K562 (cell line): ENCODE data around the gene GGCT. TPM values are rescaled to one million over a fixed set of nuclear protein-coding genes. Genes with fewer than 3 reads are reported as not detected.

ENCODE experiments used
- ATAC-seq: fragments of 200-7000 bp; cut with Tn5 transposase; 3 replicates; pipeline ENCODE4 v1.9.1; 2020; ENCODE audit warnings: moderate library complexity
- BruUV-seq: library from RNA; stranded (reverse); fragments of 400-500 nt; replicated peaks from 2 replicates; lab custom pipeline; 2021; lab: Mats Ljungman, UMichigan
- CTCF ChIA-PET: fragments of 300-600 bp; formaldehyde crosslinking; extraction: SDS; loops from one replicate; lab custom pipeline; 2021; ENCODE audit warnings: low intra/inter-chr PET ratio; lab: Yijun Ruan, JAX
- POLR2A ChIA-PET: fragments of 300-600, 350-650 bp; sonication (Branson Sonifier 250); formaldehyde crosslinking; extraction: SDS; loops from one replicate; lab custom pipeline; 2021; ENCODE audit warnings: antibody characterized with exemption, inconsistent platforms; lab: Yijun Ruan, JAX
- DNase-seq, 4 experiments: peaks; one replicate each; pipeline versions ENCODE4 v3.0.0 to v3.0.0-alpha.2; 2011 to 2018; ENCODE audit warnings: low spot score in 3 of 4, mixed read lengths in 3 of 4; ENCODE audit errors: extremely low read depth in 1 of 4
- FAIRE-seq: peaks from 2 replicates; lab custom pipeline; 2011; peaks lifted over from hg19 to GRCh38; lab: Jason Lieb, UNC
- H2AFZ ChIP-seq: 2 replicates; pipeline ENCODE4 v1.6.0; 2011; ENCODE audit warnings: low read depth, low read length, control low read depth, inconsistent platforms
- H3K27ac ChIP-seq: fragments of 200-600 bp; 3 replicates; pipeline ENCODE4 v1.8.0; 2011; ENCODE audit warnings: low read depth, mild to moderate bottlenecking, control low read depth, inconsistent platforms, low read length, moderate library complexity, mixed read lengths; ENCODE audit errors: extremely low read depth
- H3K27me3 ChIP-seq, 2 experiments: fragments of 300-600 bp in 1 of 2; 2 replicates in 1 of 2; 3 replicates in 1 of 2; pipeline versions ENCODE4 v1.6.0 to v1.8.0; 2011; ENCODE audit warnings: inconsistent platforms in 2 of 2, low read length in 2 of 2, mild to moderate bottlenecking in 1 of 2, mixed read lengths in 1 of 2, moderate library complexity in 1 of 2; ENCODE audit not compliant: control insufficient read depth in 2 of 2, insufficient read depth in 2 of 2
- H3K36me3 ChIP-seq: fragments of 300-600 bp; 3 replicates; pipeline ENCODE4 v1.8.0; 2011; ENCODE audit warnings: mild to moderate bottlenecking, low read length, inconsistent platforms; ENCODE audit not compliant: control insufficient read depth, insufficient read depth
- H3K4me1 ChIP-seq, 2 experiments: fragments of 200-600 bp in 1 of 2; replicated peaks in 1 of 2; 2 replicates in 1 of 2; 3 replicates in 1 of 2; pipeline versions ENCODE4 v1.5.1 to v1.8.0; 2011; ENCODE audit warnings: inconsistent platforms in 2 of 2, low read length in 2 of 2, mild to moderate bottlenecking in 1 of 2, mixed read lengths in 1 of 2, moderate library complexity in 1 of 2; ENCODE audit not compliant: control insufficient read depth in 2 of 2, insufficient read depth in 2 of 2
- H3K4me2 ChIP-seq: 2 replicates; pipeline ENCODE4 v1.6.1; 2011; ENCODE audit warnings: low read length, control low read depth, inconsistent platforms, mixed read lengths; ENCODE audit not compliant: insufficient read depth
- H3K4me3 ChIP-seq: fragments of 200-600 bp; sonication (generic), shearing (Covaris generic); 2 replicates; pipeline ENCODE4 v1.5.1; 2016; ENCODE audit warnings: control low read depth, inconsistent platforms
- H3K79me2 ChIP-seq: fragments of 200-600 bp; 3 replicates; pipeline ENCODE4 v1.8.0; 2011; ENCODE audit warnings: low read length, inconsistent platforms; ENCODE audit not compliant: control insufficient read depth, insufficient read depth
- H3K9ac ChIP-seq, 2 experiments: 2 replicates each; pipeline versions ENCODE4 v1.6.0 to v1.6.1; 2011; ENCODE audit warnings: low read depth in 2 of 2, low read length in 2 of 2, control low read depth in 1 of 2, inconsistent platforms in 1 of 2, mild to moderate bottlenecking in 1 of 2, mixed read lengths in 1 of 2; ENCODE audit not compliant: insufficient read depth in 1 of 2
- H3K9me1 ChIP-seq: one replicate; pipeline ENCODE4 v1.6.0; 2011; ENCODE audit warnings: inconsistent platforms, mild to moderate bottlenecking, low read length, moderate library complexity; ENCODE audit not compliant: control insufficient read depth, insufficient read depth
- H3K9me3 ChIP-seq: replicated peaks from 2 replicates; pipeline ENCODE4 v1.5.1; 2011; ENCODE audit warnings: low read depth, low read length, inconsistent platforms; ENCODE audit not compliant: control insufficient read depth, insufficient read depth
- H4K20me1 ChIP-seq: replicated peaks from 2 replicates; pipeline ENCODE4 v1.6.1; 2011; ENCODE audit warnings: low read length, inconsistent platforms, mixed read lengths; ENCODE audit not compliant: control insufficient read depth, insufficient read depth
- ARID3A ChIP-seq: IDR thresholded peaks from 2 replicates; pipeline ENCODE4 v1.6.1; 2012; ENCODE audit warnings: low read depth, low read length, improper control_type of control experiment, borderline replicate concordance
- ATF7 ChIP-seq: fragments of 450-650 bp; IDR thresholded peaks from 2 replicates; pipeline ENCODE4 v1.7.1; 2014; ENCODE audit warnings: mild to moderate bottlenecking, moderate library complexity
- E2F6 ChIP-seq, 2 experiments: IDR thresholded peaks; 2 replicates each; pipeline ENCODE4 v1.6.1; 2011; ENCODE audit warnings: borderline replicate concordance in 1 of 2, control low read depth in 1 of 2, low read depth in 1 of 2, low read length in 1 of 2, mild to moderate bottlenecking in 1 of 2, mixed read lengths in 1 of 2, moderate library complexity in 1 of 2; ENCODE audit not compliant: insufficient read depth in 1 of 2, insufficient read length in 1 of 2, poor library complexity in 1 of 2, severe bottlenecking in 1 of 2; ENCODE audit errors: extremely low read depth in 1 of 2
- GTF2E2 ChIP-seq: fragments of 200-800 bp; sonication (Bioruptor generic); IDR thresholded peaks from 2 replicates; pipeline ENCODE4 v1.6.1; 2016; ENCODE audit warnings: missing genetic modification characterization, missing compliant biosample characterization
- MTA3 ChIP-seq: fragments of 450-650 bp; formaldehyde crosslinking; IDR thresholded peaks from 2 replicates; pipeline ENCODE4 v1.6.1; 2017; ENCODE audit warnings: mild to moderate bottlenecking, borderline replicate concordance
- NR1H2 ChIP-seq: sonication (generic); formaldehyde crosslinking; IDR thresholded peaks from 2 replicates; pipeline ENCODE4 v1.4.0; 2020; ENCODE audit warnings: mild to moderate bottlenecking, missing genetic modification reagents
- SAFB ChIP-seq: fragments of 200-400 bp; formaldehyde crosslinking; IDR thresholded peaks from 2 replicates; pipeline ENCODE4 v1.6.1; 2017; ENCODE audit warnings: low read depth, low read length, borderline replicate concordance
- SP1 ChIP-seq: sonication (generic); formaldehyde crosslinking; IDR thresholded peaks from 2 replicates; pipeline ENCODE4 v1.8.1; 2022; ENCODE audit warnings: mild to moderate bottlenecking, missing genetic modification reagents
- ZBTB34 ChIP-seq: fragments of 250-450 bp; sonication (Bioruptor Pico); IDR thresholded peaks from 2 replicates; pipeline ENCODE4 v1.8.0; 2021; ENCODE audit warnings: mild to moderate bottlenecking, moderate library complexity
- ZC3H8 ChIP-seq: fragments of 450-650 bp; IDR thresholded peaks from 2 replicates; pipeline ENCODE4 v1.6.1; 2017
- ZNF232 ChIP-seq: sonication (generic); formaldehyde crosslinking; IDR thresholded peaks from 2 replicates; pipeline ENCODE4 v1.8.0; 2022; ENCODE audit warnings: mild to moderate bottlenecking, missing genetic modification reagents
- WGBS: fragments of 100-300 bp; shearing (Covaris generic); methylation state at CpG from one replicate; pipeline ENCODE4 v1.1.6; 2016; ENCODE audit warnings: low coverage, mixed read lengths; ENCODE audit not compliant: insufficient coverage; ENCODE audit errors: missing lambda C conversion rate; 5-methylcytosine and 5-hydroxymethylcytosine counted together
- in situ Hi-C: fragments of 300-500 bp; cut with MboI; formaldehyde crosslinking; loops from 4 replicates; pipeline ENCODE4 v1.15.0; 2018; ENCODE audit warnings: inconsistent platforms, mixed read lengths
- intact Hi-C: fragments of 100-400 bp; cut with micrococcal nuclease; formaldehyde crosslinking; loops from 2 replicates; pipeline ENCODE4 v1.14.2; 2022
- polyA plus RNA-seq, 8 experiments: library from polyadenylated mRNA; depleted of rRNA in 4 of 8; stranded (reverse) in 5 of 8; unstranded in 3 of 8; fragments of >200 nt; fragmentation: Nextera tagmentation in 2 of 8; fragmentation: Illumina TruSeq in 1 of 8; extraction: Ambion mirVana in 2 of 8; extraction: Trizol in 1 of 8; gene quantifications; 2 replicates each; pipeline versions ENCODE4 v1.2.1 to v1.2.3, GENCODE V29; 2011 to 2014; ENCODE audit warnings: inconsistent platforms in 1 of 8, missing spikeins in 1 of 8
- total RNA-seq, 7 experiments: library from RNA; depleted of rRNA in 6 of 7; stranded (reverse); fragments of >200 nt in 6 of 7; fragmentation: Illumina TruSeq in 2 of 7; extraction: Trizol in 2 of 7; gene quantifications; 2 replicates each; pipeline versions ENCODE4 v1.2.1 to v1.2.3, GENCODE V29; 2011 to 2021; ENCODE audit warnings: low replicate concordance in 1 of 7

GGCT gene
- total and polyA plus RNA-seq, 9 of the 15 experiments (the other 6 are each of a cell fraction or from before 2014, with no cell fraction given) = 79.0 to 349 (median 136) TPM

- BruUV-seq = no TSS peak
- Histone ChIP-seq H3K27ac (no peak overlapping the region), H4K20me1 (peaks cover 4% of the 10 kb centered on the region; the same call in 1 of the 2 replicates), H3K9me3 (no peaks in the 10 kb centered on the region), H3K9ac (no peak overlapping the region), H3K27me3 (no peaks in the 10 kb centered on the region), H3K4me2 (no peak overlapping the region), H2AFZ (no peak overlapping the region), H3K4me3 (no peak overlapping the region), H3K36me3 (no peaks in the 10 kb centered on the region), H3K79me2 (peaks cover 5% of the 10 kb centered on the region; the same call in 1 of the 3 replicates), H3K9me1 (peaks cover 3% of the 10 kb centered on the region), H3K4me1 (peaks cover 24 to 45% of the 10 kb centered on the region in 2 experiments)
- in situ Hi-C loops = no loop called here
- TF ChIP-seq NR1H2 (CRISPR knock-in tag) = no peak
- no peak for TF ChIP-seq SAFB
- no peak for TF ChIP-seq GTF2E2 (tag)
- no peak for TF ChIP-seq ARID3A
- no peak for TF ChIP-seq E2F6 (IDR thresholded peaks at IDR 0.05; ENCODE audit: borderline replicate concordance in 1 of 2, extremely low read depth in 1 of 2, insufficient read depth in 1 of 2, insufficient read length in 1 of 2, low read depth in 1 of 2, low read length in 1 of 2, poor library complexity in 1 of 2, severe bottlenecking in 1 of 2)
- TF ChIP-seq SP1 (CRISPR knock-in tag) = no peak
- TF ChIP-seq ZC3H8 = no peak
- no peak for TF ChIP-seq ZBTB34 (CRISPR knock-in tag)
- TF ChIP-seq MTA3 = no peak
- TF ChIP-seq ZNF232 (CRISPR knock-in tag) = no peak
- no peak for TF ChIP-seq ATF7
- ChIA-PET CTCF (no interaction called here), POLR2A (no interaction called here)
- no peak for ATAC-seq
- no peak for FAIRE-seq
- 91% methylated on average over 10 of the region's 10 CpGs for WGBS
- no peak for DNase-seq
- intact Hi-C loops = no loop called here
Measured at GRCh38 chr7:30474485-30474884, 30.1 kb downstream of the GGCT start.
